Measurements from ENCODE around the gene SYT6.

SYT6 gene

GRCh38 chr1:114155706-114156105, 2.0 kb upstream of the SYT6 start:
- H3K4me3 ChIP-seq (ENCODE audit: low read depth in 1 of 2, low read length in 2 of 2): no peak overlapping the region
- H3K4me1 ChIP-seq (ENCODE audit: control insufficient read depth in 1 of 2, insufficient read depth in 2 of 2, low read length in 2 of 2): no peaks in the 10 kb centered on the region
- peaks cover 63 to 67% of the 10 kb centered on the region in 2 donors for H3K27me3 ChIP-seq (ENCODE audit: control insufficient read depth in 1 of 2, insufficient read depth in 2 of 2, low read length in 2 of 2)
- no peaks in the 10 kb centered on the region for H3K9me3 ChIP-seq (ENCODE audit: control insufficient read depth in 1 of 2, low read length in 2 of 2)
- no peak overlapping the region for H3K27ac ChIP-seq (ENCODE audit: low read depth, low read length)
- H3K9ac ChIP-seq (ENCODE audit: low read depth in 1 of 2, low read length in 2 of 2): no peak overlapping the region
- no peaks in the 10 kb centered on the region for H3K36me3 ChIP-seq (ENCODE audit: control insufficient read depth in 1 of 2, insufficient read depth in 2 of 2, low read length in 2 of 2)

- no peaks in the 10 kb centered on the region for H3K4me1 ChIP-seq (ENCODE audit: control insufficient read depth in 1 of 2, insufficient read depth in 2 of 2, low read length in 2 of 2)
- H3K9me3 ChIP-seq (ENCODE audit: control insufficient read depth in 1 of 2, low read length in 2 of 2): no peaks in the 10 kb centered on the region
- H3K36me3 ChIP-seq (ENCODE audit: control insufficient read depth in 1 of 2, insufficient read depth in 2 of 2, low read length in 2 of 2): no peaks in the 10 kb centered on the region
- H3K27me3 ChIP-seq (ENCODE audit: control insufficient read depth in 1 of 2, insufficient read depth in 2 of 2, low read length in 2 of 2): peaks cover 63 to 74% of the 10 kb centered on the region in 2 donors
- no peak overlapping the region for H3K4me3 ChIP-seq (ENCODE audit: low read depth in 1 of 2, low read length in 2 of 2)
- H3K9ac ChIP-seq (ENCODE audit: low read depth in 1 of 2, low read length in 2 of 2): no peak overlapping the region
- H3K27ac ChIP-seq (ENCODE audit: low read depth, low read length): no peak overlapping the region
These were observed 1.3 kb upstream of the SYT6 start for GRCh38 chr1:114154963-114155322.

GRCh38 chr1:114154146-114154962, 685 bp upstream of the SYT6 start:
- H3K9me3 ChIP-seq (ENCODE audit: control insufficient read depth in 1 of 2, low read length in 2 of 2): no peaks in the 10 kb centered on the region
- H3K36me3 ChIP-seq (ENCODE audit: control insufficient read depth in 1 of 2, insufficient read depth in 2 of 2, low read length in 2 of 2): no peaks in the 10 kb centered on the region
- no peak overlapping the region for H3K27ac ChIP-seq (ENCODE audit: low read depth, low read length)
- no peak overlapping the region for H3K9ac ChIP-seq (ENCODE audit: low read depth in 1 of 2, low read length in 2 of 2)
- H3K4me1 ChIP-seq (ENCODE audit: control insufficient read depth in 1 of 2, insufficient read depth in 2 of 2, low read length in 2 of 2): no peaks in the 10 kb centered on the region
- peaks cover 68 to 80% of the 10 kb centered on the region in 2 donors for H3K27me3 ChIP-seq (ENCODE audit: control insufficient read depth in 1 of 2, insufficient read depth in 2 of 2, low read length in 2 of 2)
- peak overlapping the region in 1 of 2 donors; percentile 16 for H3K4me3 ChIP-seq (ENCODE audit: low read depth in 1 of 2, low read length in 2 of 2)

DNA sequence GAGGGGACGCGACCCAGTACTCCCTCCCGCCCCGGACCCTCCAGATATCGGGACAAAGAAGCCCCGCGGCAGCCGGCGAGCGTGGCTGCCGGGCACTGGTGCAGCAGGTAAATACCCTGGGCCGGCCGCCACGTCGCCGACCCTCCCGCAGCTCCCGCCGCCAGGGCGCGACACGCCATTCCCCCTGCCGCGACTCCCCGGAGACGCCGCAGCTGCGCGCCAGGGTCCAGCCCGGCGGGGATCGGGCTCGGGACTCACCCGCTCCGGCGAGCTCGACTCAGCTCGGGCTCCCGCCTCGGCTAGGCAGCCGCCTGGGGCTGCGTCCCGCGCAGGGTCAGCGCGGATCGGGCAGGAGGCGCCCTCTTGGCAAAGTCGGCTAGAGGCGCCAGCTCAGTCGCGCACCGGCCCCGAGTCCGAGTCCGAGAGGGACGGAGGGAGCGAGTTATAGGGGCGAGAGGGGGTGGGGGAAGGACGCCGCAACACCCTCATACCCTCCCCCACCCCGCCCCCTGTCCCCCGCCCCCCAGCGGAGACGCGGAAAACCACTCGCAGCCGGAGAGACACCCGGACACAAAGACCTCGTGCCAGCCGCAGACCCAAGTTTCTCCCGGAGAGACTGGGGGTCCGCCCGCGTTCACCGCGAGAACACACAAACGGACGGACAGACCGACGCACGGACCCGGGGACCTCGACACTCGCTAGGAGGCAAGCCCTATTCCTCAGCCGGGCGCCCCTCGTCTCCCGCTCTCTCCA, 985 bp downstream of the SYT6 start:
- H3K4me3 ChIP-seq (ENCODE audit: low read depth in 1 of 2, low read length in 2 of 2): peak overlapping the region; percentile 40 to 48
- H3K4me1 ChIP-seq (ENCODE audit: control insufficient read depth in 1 of 2, insufficient read depth in 2 of 2, low read length in 2 of 2): no peaks in the 10 kb centered on the region
- H3K27ac ChIP-seq (ENCODE audit: low read depth, low read length): no peak overlapping the region
- no peak overlapping the region for H3K9ac ChIP-seq (ENCODE audit: low read depth in 1 of 2, low read length in 2 of 2)
- H3K36me3 ChIP-seq (ENCODE audit: control insufficient read depth in 1 of 2, insufficient read depth in 2 of 2, low read length in 2 of 2): no peaks in the 10 kb centered on the region
- H3K9me3 ChIP-seq (ENCODE audit: control insufficient read depth in 1 of 2, low read length in 2 of 2): no peaks in the 10 kb centered on the region
- H3K27me3 ChIP-seq (ENCODE audit: control insufficient read depth in 1 of 2, insufficient read depth in 2 of 2, low read length in 2 of 2): peaks cover 66 to 71% of the 10 kb centered on the region in 2 donors

DNA sequence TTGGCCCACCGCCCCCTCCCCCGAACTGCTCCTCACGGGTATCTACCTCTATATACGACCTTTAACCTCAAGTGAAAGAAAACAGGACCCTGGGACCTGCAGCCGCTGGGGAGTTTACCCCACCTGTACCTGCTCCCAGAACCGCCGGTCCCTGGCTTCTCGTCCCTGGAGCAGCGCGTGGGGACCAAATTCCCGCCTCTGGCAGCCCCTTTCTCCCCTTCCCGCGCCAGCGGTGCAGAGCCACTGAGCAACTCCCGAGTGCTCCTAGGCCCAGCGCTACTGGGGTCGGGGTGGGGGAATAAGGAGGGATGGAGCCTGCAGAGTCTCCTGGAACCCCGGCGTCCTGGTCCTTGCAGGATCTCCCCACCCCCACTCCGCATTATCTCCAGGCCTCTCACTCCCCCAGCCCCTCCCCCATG, 1.6 kb downstream of the SYT6 start:
- H3K36me3 ChIP-seq (ENCODE audit: control insufficient read depth in 1 of 2, insufficient read depth in 2 of 2, low read length in 2 of 2): no peaks in the 10 kb centered on the region
- no peaks in the 10 kb centered on the region for H3K9me3 ChIP-seq (ENCODE audit: control insufficient read depth in 1 of 2, low read length in 2 of 2)
- no peak overlapping the region for H3K27ac ChIP-seq (ENCODE audit: low read depth, low read length)
- H3K27me3 ChIP-seq (ENCODE audit: control insufficient read depth in 1 of 2, insufficient read depth in 2 of 2, low read length in 2 of 2): peaks cover 66 to 70% of the 10 kb centered on the region in 2 donors
- peak overlapping the region in 1 of 2 donors; percentile 40 for H3K4me3 ChIP-seq (ENCODE audit: low read depth in 1 of 2, low read length in 2 of 2)
- no peak overlapping the region for H3K9ac ChIP-seq (ENCODE audit: low read depth in 1 of 2, low read length in 2 of 2)
- no peaks in the 10 kb centered on the region for H3K4me1 ChIP-seq (ENCODE audit: control insufficient read depth in 1 of 2, insufficient read depth in 2 of 2, low read length in 2 of 2)

GRCh38 chr1:114150016-114150415, 3.7 kb downstream of the SYT6 start:
- Histone ChIP-seq H3K9me3 (ENCODE audit: control insufficient read depth in 1 of 2, low read length in 2 of 2) (no peaks in the 10 kb centered on the region), H3K4me1 (ENCODE audit: control insufficient read depth in 1 of 2, insufficient read depth in 2 of 2, low read length in 2 of 2) (no peaks in the 10 kb centered on the region), H3K36me3 (ENCODE audit: control insufficient read depth in 1 of 2, insufficient read depth in 2 of 2, low read length in 2 of 2) (no peaks in the 10 kb centered on the region), H3K27ac (ENCODE audit: low read depth, low read length) (no peak overlapping the region), H3K27me3 (ENCODE audit: control insufficient read depth in 1 of 2, insufficient read depth in 2 of 2, low read length in 2 of 2) (peaks cover 45 to 53% of the 10 kb centered on the region in 2 donors), H3K4me3 (ENCODE audit: low read depth in 1 of 2, low read length in 2 of 2) (no peak overlapping the region), H3K9ac (ENCODE audit: low read depth in 1 of 2, low read length in 2 of 2) (no peak overlapping the region)

DNA sequence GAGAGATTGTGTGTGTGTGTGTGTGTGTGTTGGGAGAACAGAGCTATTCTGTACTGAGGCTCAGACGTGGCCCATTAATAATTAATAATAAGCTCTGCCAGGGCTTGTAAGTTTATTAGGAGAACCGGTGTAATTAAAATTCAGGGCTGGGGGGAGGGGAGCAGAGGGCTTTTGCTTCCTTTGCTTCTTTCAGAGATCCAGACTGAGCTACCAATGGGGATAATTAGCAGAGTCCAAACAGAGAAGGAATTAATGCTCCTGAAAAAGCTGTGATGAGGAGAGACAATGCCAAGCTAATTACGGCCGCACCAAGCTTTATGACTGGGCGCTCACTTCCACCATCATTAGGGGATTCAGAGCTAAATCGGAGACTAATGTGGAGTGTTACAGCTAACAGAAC, 4.5 kb downstream of the SYT6 start:
- no peaks in the 10 kb centered on the region for H3K9me3 ChIP-seq (ENCODE audit: control insufficient read depth in 1 of 2, low read length in 2 of 2)
- H3K4me1 ChIP-seq (ENCODE audit: control insufficient read depth in 1 of 2, insufficient read depth in 2 of 2, low read length in 2 of 2): no peaks in the 10 kb centered on the region
- H3K4me3 ChIP-seq (ENCODE audit: low read depth in 1 of 2, low read length in 2 of 2): no peak overlapping the region
- no peaks in the 10 kb centered on the region for H3K36me3 ChIP-seq (ENCODE audit: control insufficient read depth in 1 of 2, insufficient read depth in 2 of 2, low read length in 2 of 2)
- H3K27ac ChIP-seq (ENCODE audit: low read depth, low read length): no peak overlapping the region
- no peak overlapping the region for H3K9ac ChIP-seq (ENCODE audit: low read depth in 1 of 2, low read length in 2 of 2)
- peaks cover 37 to 45% of the 10 kb centered on the region in 2 donors for H3K27me3 ChIP-seq (ENCODE audit: control insufficient read depth in 1 of 2, insufficient read depth in 2 of 2, low read length in 2 of 2)

DNA sequence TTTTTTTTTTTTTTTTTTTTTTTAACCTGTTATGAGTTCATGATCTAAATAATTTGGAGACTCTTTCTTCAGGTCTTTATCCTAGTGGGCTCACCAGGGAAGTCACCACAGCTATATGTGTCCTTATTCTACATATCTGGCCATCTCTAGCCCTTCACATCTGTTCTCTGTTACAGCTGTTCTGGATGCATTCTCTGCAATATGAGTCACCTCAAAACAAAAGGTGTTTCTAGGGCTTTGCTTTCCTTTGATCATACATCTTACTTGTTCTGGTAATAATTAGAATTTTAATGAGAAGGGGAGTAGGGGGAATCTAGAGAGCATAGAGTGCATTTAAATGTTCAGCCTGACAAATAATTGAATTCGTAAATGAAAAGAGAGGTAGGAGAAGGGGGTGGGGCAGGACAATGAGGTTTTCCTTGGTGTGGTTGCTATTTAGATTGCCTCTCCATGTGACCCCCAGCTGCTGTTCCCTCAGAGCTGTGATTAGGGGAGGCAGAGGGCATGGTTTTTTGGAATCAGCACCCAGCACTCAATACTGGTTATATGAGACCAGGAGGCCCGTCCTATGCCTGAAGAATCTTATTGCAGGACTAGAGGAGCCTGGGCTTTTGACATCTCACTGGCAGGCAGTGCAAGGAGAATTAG, 8.0 kb downstream of the SYT6 start:
- no peak overlapping the region for H3K9ac ChIP-seq (ENCODE audit: low read depth in 1 of 2, low read length in 2 of 2)
- H3K27me3 ChIP-seq (ENCODE audit: control insufficient read depth in 1 of 2, insufficient read depth in 2 of 2, low read length in 2 of 2): peaks cover 6 to 13% of the 10 kb centered on the region in 2 donors
- no peak overlapping the region for H3K27ac ChIP-seq (ENCODE audit: low read depth, low read length)

GRCh38 chr1:114144016-114144415, 9.7 kb downstream of the SYT6 start:
- no peak overlapping the region for H3K27ac ChIP-seq (ENCODE audit: low read depth, low read length)
- no peak overlapping the region for H3K9ac ChIP-seq (ENCODE audit: low read depth in 1 of 2, low read length in 2 of 2)
- no peaks in the 10 kb centered on the region for H3K9me3 ChIP-seq (ENCODE audit: control insufficient read depth in 1 of 2, low read length in 2 of 2)
- no peaks in the 10 kb centered on the region for H3K36me3 ChIP-seq (ENCODE audit: control insufficient read depth in 1 of 2, insufficient read depth in 2 of 2, low read length in 2 of 2)
- no peak overlapping the region for H3K4me3 ChIP-seq (ENCODE audit: low read depth in 1 of 2, low read length in 2 of 2)
- H3K4me1 ChIP-seq (ENCODE audit: control insufficient read depth in 1 of 2, insufficient read depth in 2 of 2, low read length in 2 of 2): no peaks in the 10 kb centered on the region
- no peaks in the 10 kb centered on the region for H3K27me3 ChIP-seq (ENCODE audit: control insufficient read depth in 1 of 2, insufficient read depth in 2 of 2, low read length in 2 of 2)

More for the DNA sequence above, 8.0 kb downstream of the SYT6 start:
- no peaks in the 10 kb centered on the region for H3K4me1 ChIP-seq (ENCODE audit: control insufficient read depth in 1 of 2, insufficient read depth in 2 of 2, low read length in 2 of 2)
- no peak overlapping the region for H3K4me3 ChIP-seq (ENCODE audit: low read depth in 1 of 2, low read length in 2 of 2)
- no peaks in the 10 kb centered on the region for H3K9me3 ChIP-seq (ENCODE audit: control insufficient read depth in 1 of 2, low read length in 2 of 2)
- H3K36me3 ChIP-seq (ENCODE audit: control insufficient read depth in 1 of 2, insufficient read depth in 2 of 2, low read length in 2 of 2): no peaks in the 10 kb centered on the region

- Histone ChIP-seq H3K9me3 (ENCODE audit: control insufficient read depth in 1 of 2, low read length in 2 of 2) (no peaks in the 10 kb centered on the region), H3K9ac (ENCODE audit: low read depth in 1 of 2, low read length in 2 of 2) (no peak overlapping the region), H3K36me3 (ENCODE audit: control insufficient read depth in 1 of 2, insufficient read depth in 2 of 2, low read length in 2 of 2) (no peaks in the 10 kb centered on the region), H3K4me3 (ENCODE audit: low read depth in 1 of 2, low read length in 2 of 2) (no peak overlapping the region), H3K27ac (ENCODE audit: low read depth, low read length) (no peak overlapping the region), H3K27me3 (ENCODE audit: control insufficient read depth in 1 of 2, insufficient read depth in 2 of 2, low read length in 2 of 2) (no peaks in the 10 kb centered on the region), H3K4me1 (ENCODE audit: control insufficient read depth in 1 of 2, insufficient read depth in 2 of 2, low read length in 2 of 2) (no peaks in the 10 kb centered on the region)
These were observed 14.1 kb downstream of the SYT6 start for GRCh38 chr1:114139540-114139939.
